ENCODE data around the gene CHST5.
"Not testable (repeated sequence)": the region's sequence is repeated elsewhere in the genome, so short reads cannot be mapped to it uniquely, and the experiment has no call there.

The CHST5 gene

DNA sequence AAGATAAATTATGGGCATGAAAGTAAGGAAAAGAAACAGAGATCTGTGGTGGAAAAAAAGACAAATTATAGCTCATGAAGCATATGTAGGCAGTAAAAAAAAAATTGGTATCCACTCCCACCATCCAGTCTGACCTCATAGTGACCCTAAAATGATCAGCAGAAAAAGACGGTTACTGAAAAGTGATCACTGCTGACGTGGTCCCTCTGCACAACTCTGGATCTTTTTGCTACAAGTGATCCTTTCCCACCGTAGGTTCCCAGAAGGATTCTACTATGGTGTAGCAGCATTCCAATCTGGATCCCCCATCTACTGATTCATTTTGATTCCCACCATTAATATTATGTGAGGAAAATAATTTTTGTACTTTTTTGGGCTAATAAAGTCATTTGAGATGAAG lies 29.8 kb downstream of the CHST5 start:
- Histone ChIP-seq H3K9ac (peak overlapping the region in 5 of 11 experiments; percentile 3 to 27 (median 21); a peak in 6 of 22 replicates), H3K27ac (peak overlapping the region in 10 of 11 experiments; percentile 51 to 76 (median 58); a peak in 21 of 22 replicates), H4K20me1 (no peaks in the 10 kb centered on the region), H3K9me3 (replicated peaks in 1 of 11) (peaks cover 0 to 73% (median 41%) of the 10 kb centered on the region in 11 experiments; a peak in 16 of 22 replicates), H3K4me3 (peak overlapping the region in 2 of 10 experiments; percentile 7 to 23; a peak in 3 of 20 replicates), H3K27me3 (no peaks in the 10 kb centered on the region), H3K4me2 (peak overlapping the region; percentile 38 to 77 (median 58)), H3K4me1 (peaks cover 30 to 68% (median 54%) of the 10 kb centered on the region in 10 experiments), H3K36me3 (peaks cover 0 to 16% (median 0%) of the 10 kb centered on the region in 11 experiments; a peak in 2 of 22 replicates)
- no peak for TF ChIP-seq Cebpa-rat (IDR thresholded peaks at IDR 0.05)

DNA sequence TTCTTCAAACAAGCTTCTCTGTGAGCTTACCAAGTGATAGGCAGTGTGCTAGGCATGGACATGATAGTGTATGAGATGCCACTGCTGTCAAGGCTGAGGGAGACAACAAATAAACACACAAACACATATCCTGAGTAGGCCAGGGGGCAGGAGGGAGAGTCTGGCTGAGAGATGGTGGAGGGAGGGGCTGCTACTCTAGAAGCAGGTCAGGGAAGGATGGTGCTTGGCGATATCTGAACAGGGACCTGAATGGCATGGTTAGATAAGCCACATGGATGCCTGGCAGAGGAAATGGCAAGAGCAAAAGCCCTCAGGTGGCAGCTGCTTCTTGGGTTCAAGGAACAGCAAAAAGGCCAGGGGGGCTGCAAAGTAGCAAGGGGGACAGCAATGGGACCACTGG lies 32.1 kb downstream of the CHST5 start:
- Histone ChIP-seq H3K36me3 (peaks cover 0 to 16% (median 0%) of the 10 kb centered on the region in 11 experiments; a peak in 2 of 22 replicates), H3K9me3 (replicated peaks in 1 of 11) (peaks cover 0 to 64% (median 43%) of the 10 kb centered on the region in 11 experiments; a peak in 16 of 22 replicates), H3K27me3 (no peaks in the 10 kb centered on the region), H3K4me2 (peak overlapping the region in 7 of 11 experiments; percentile 7 to 58 (median 51); a peak in 10 of 22 replicates), H3K9ac (no peak overlapping the region), H4K20me1 (no peaks in the 10 kb centered on the region), H3K27ac (no peak overlapping the region), H3K4me3 (peak overlapping the region in 2 of 10 experiments; percentile 14 to 20; a peak in 2 of 20 replicates), H3K4me1 (peaks cover 21 to 66% (median 52%) of the 10 kb centered on the region in 10 experiments)
- TF ChIP-seq Cebpa-rat (IDR thresholded peaks at IDR 0.05) = no peak

DNA sequence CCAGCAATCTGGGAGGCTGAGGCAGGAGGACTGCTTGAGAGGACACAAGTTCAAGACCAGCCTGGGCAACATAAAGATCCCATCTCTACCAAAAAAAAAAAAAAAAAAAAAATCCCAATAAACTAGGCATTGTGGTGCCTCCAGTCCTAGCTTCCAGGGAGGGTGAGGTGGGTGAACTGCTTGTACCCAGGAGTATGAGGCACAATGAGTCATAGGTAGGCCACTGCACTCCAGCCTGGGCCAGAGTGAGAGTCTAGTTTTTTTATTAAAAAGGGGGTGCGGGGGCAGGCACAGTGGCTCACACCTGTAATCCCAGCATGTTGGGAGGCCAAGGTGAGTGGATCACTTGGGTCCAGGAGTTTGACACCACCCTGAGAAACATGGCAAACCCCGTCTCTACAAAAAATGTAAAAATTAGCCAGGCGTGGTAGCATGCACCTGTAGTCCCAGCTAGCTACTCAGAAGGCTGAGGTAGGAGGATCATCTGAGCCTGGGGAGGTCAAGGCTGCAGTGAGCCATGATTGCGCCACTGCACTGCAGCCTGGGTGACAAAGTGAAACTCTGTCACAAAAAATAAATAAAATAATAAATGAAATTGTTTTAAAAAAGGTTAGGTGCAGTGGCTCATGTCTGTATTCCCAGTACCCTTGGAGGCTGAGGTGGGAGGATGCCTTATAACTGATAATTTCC lies 32.8 kb downstream of the CHST5 start:
- no peaks in the 10 kb centered on the region for H4K20me1 ChIP-seq
- no peak overlapping the region for H3K4me3 ChIP-seq
- H3K9me3 ChIP-seq (replicated peaks in 1 of 11) = peaks cover 0 to 57% (median 35%) of the 10 kb centered on the region in 11 experiments; a peak in 16 of 22 replicates
- H3K27ac ChIP-seq = no peak overlapping the region
- peaks cover 0 to 16% (median 0%) of the 10 kb centered on the region in 11 experiments; a peak in 2 of 22 replicates for H3K36me3 ChIP-seq
- H3K9ac ChIP-seq = no peak overlapping the region
- no peak for TF ChIP-seq Cebpa-rat (IDR thresholded peaks at IDR 0.05)
- no peaks in the 10 kb centered on the region for H3K27me3 ChIP-seq
- peaks cover 21 to 73% (median 52%) of the 10 kb centered on the region in 10 experiments for H3K4me1 ChIP-seq
- peak overlapping the region in 6 of 11 experiments; percentile 7 to 58 (median 51); a peak in 12 of 22 replicates for H3K4me2 ChIP-seq

DNA sequence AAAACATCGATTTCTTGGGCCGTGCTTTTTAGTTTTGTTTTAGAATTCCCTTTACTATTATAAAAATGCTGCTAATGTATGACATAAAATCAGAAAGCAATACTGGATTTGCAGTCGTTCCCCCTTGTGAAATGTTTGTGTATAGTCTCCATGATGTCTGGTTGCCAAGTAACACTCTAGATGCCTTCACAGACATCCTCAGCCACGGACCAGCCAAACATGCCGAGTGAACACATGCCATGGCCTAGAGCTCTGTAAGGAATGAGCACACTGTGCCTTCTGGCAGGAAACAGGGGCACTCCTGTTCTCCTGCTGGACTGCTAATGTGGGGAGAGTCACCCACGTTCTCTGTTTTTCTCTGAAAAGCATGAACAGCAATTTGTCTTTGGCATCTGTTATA lies 34.1 kb downstream of the CHST5 start:
- Histone ChIP-seq H3K4me1 (peaks cover 15 to 72% (median 41%) of the 10 kb centered on the region in 10 experiments), H3K9me3 (replicated peaks in 1 of 11) (peaks cover 0 to 45% (median 23%) of the 10 kb centered on the region in 11 experiments; a peak in 12 of 22 replicates)
- H4K20me1 ChIP-seq, H3K36me3 ChIP-seq, H3K4me3 ChIP-seq, H3K27ac ChIP-seq, H3K9ac ChIP-seq, H3K4me2 ChIP-seq, H3K27me3 ChIP-seq: not testable (repeated sequence)

DNA sequence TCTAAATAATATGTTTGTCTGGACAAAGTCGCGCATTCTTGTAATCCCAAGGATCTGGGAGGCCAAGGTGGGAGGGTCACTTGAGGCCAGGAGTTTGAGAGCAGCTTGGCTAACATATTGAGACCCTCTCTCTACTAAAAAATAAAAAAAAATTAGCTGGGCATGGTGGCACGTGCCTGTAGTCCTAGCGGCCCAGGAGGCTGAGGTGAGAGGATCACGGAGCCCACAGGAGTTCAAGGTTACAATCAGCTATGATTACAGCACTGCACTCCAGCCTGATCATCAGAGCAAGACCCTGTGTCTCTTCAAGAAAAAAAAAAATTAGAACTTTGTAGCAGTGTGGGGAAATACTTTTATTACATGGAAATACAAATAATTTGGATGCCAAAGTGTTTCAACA lies 34.5 kb downstream of the CHST5 start:
- H3K9ac ChIP-seq = no peak overlapping the region
- no peak for TF ChIP-seq Cebpa-rat (IDR thresholded peaks at IDR 0.05)
- H3K36me3 ChIP-seq = 0 out of 22 replicates have a peak, but pooled peaks cover 0 to 5% (median 0%) of the 10 kb centered on the region in 11 experiments
- H3K27me3 ChIP-seq = no peaks in the 10 kb centered on the region
- H3K4me3 ChIP-seq = no peak overlapping the region
- H3K27ac ChIP-seq = no peak overlapping the region
- peaks cover 0 to 40% (median 19%) of the 10 kb centered on the region in 11 experiments; a peak in 11 of 22 replicates for H3K9me3 ChIP-seq (replicated peaks in 1 of 11)
- no peaks in the 10 kb centered on the region for H4K20me1 ChIP-seq
- peak overlapping the region in 2 of 11 experiments; percentile 8 to 10; a peak in 1 of 22 replicates for H3K4me2 ChIP-seq
- H3K4me1 ChIP-seq = peaks cover 12 to 72% (median 37%) of the 10 kb centered on the region in 10 experiments

DNA sequence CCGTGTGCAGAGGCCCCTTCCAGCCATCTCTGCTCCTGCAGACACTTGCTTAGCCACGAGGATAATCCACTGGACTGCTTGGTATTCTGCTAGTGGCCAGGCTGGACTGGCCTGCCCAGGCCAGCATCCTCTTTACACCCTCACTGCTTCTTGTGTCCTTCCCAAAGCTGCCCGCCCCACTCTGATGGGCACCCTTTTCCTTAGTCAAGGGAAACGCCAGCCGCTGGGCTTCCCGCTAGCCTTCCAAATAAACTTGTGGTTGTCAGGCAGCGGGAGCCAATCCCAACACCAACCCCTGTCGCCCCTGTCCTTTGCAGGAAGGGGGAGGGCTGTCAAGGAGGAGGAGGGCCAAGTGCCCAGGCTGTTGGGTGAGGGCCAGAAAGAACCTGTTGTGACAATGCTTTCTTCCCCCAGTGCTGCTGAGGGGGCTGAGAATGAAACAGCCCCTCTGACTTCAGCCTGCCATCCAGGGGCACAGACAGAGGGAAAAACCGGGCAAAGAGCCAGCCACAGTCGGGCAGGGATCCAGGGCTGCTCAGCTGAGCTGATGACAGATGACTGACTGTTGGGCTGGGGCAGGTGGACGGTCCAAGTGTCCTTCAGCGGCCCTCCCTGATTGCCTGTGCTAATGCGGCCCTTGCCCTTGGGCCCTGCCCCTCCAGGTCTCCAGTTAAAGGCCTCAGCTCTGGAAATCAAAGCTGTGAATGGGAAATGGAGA lies 37.1 kb downstream of the CHST5 start:
- not testable (repeated sequence) for H4K20me1 ChIP-seq, H3K9ac ChIP-seq, H3K27ac ChIP-seq, H3K4me3 ChIP-seq, H3K36me3 ChIP-seq
- H3K4me2 ChIP-seq = peak overlapping the region in 3 of 11 experiments; percentile 15 to 24 (median 18); a peak in 3 of 22 replicates
- peaks cover 0 to 27% (median 14%) of the 10 kb centered on the region in 11 experiments; a peak in 10 of 22 replicates for H3K9me3 ChIP-seq (replicated peaks in 1 of 11)
- H3K27me3 ChIP-seq = peaks cover 0 to 16% (median 0%) of the 10 kb centered on the region in 11 experiments; a peak in 4 of 22 replicates
- H3K4me1 ChIP-seq = peaks cover 11 to 68% (median 41%) of the 10 kb centered on the region in 10 experiments; a peak in 18 of 20 replicates

DNA sequence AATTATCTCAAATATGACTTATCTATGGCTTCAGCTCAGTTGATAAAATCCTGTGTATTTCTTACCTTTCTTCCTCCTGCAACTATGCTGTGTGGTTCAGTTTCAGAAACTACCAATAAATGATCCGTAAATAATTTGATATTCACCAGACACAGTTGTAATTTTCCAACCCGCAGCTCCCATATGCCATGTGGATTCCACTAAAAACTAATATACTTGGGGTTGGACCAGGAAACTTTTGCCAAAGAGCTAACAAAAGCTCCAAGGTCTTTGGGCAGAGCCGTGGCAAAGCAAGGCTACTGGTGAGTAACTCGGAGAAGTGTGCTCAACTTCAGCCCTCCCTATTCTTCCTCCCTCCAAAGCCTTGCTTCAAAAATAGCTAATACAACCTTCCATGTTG lies 38.4 kb downstream of the CHST5 start:
- no peak overlapping the region for H3K4me3 ChIP-seq
- no peak for TF ChIP-seq Cebpa-rat (IDR thresholded peaks at IDR 0.05)
- peaks cover 23 to 68% (median 43%) of the 10 kb centered on the region in 10 experiments for H3K4me1 ChIP-seq
- H3K4me2 ChIP-seq = no peak overlapping the region
- no peaks in the 10 kb centered on the region for H4K20me1 ChIP-seq
- H3K36me3 ChIP-seq = no peaks in the 10 kb centered on the region
- H3K9ac ChIP-seq = no peak overlapping the region
- no peak overlapping the region for H3K27ac ChIP-seq
- peaks cover 0 to 15% (median 10%) of the 10 kb centered on the region in 11 experiments; a peak in 8 of 22 replicates for H3K9me3 ChIP-seq (replicated peaks in 1 of 11)
- peaks cover 0 to 16% (median 0%) of the 10 kb centered on the region in 11 experiments; a peak in 4 of 22 replicates for H3K27me3 ChIP-seq

DNA sequence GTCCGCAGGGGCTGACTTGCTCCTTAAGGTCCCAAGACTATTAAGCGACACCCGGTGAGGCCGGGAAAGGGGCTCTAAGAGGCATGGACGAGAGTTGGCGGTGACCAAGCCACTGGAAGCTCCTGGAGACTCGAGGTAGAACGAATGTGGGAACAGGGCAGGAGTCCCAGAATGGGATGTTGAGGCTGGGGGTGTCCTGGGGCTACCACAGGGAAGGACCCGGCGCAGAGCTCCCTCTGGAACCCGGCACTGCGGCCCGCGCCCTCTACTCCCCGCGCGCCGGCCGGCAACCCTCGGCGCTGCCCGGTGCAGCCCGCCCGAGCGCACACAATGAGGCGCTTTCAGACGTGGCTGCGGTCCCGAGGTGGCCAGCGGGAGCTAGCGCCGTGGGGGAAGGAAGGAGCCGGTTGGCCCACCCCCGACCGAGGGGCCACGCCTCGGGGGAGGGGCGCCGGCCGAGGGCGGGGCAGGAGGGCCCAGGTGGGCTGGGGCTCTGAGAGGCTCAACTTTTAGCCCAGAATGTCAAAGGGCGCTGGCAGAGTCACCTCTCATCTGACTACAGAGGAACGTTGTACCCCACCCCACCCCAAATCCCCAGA lies 40.7 kb downstream of the CHST5 start, which contains the start of gene CHST6:
TSS of gene CHST6 (minus strand) at position 366 of the 599 bp plus-strand sequence. CDS start 15,613 bp downstream, outside the sequence.
- no peaks in the 10 kb centered on the region for H3K36me3 ChIP-seq
- peak within 1 kb of the TSS; percentile 67 to 88 (median 77) for H3K9ac ChIP-seq
- H4K20me1 ChIP-seq = peaks cover 0 to 13% (median 0%) of the 10 kb centered on the region in 11 experiments; a peak in 3 of 22 replicates
- H3K9me3 ChIP-seq (replicated peaks in 1 of 11) = peaks cover 0 to 3% (median 0%) of the 10 kb centered on the region in 11 experiments; a peak in 4 of 22 replicates
- peak within 1 kb of the TSS; percentile 84 to 100 (median 96) for H3K4me2 ChIP-seq
- peaks cover 35 to 76% (median 62%) of the 10 kb centered on the region in 10 experiments for H3K4me1 ChIP-seq
- TF ChIP-seq Cebpa-rat (IDR thresholded peaks at IDR 0.05) = no peak
- H3K27ac ChIP-seq = peak within 1 kb of the TSS in 9 of 11 experiments; percentile 56 to 78 (median 70); a peak in 18 of 22 replicates
- H3K4me3 ChIP-seq = peak within 1 kb of the TSS; percentile 55 to 91 (median 74)
- peaks cover 0 to 16% (median 0%) of the 10 kb centered on the region in 11 experiments; a peak in 4 of 22 replicates for H3K27me3 ChIP-seq

Data from BLaER1 treated with 17β-estradiol and CSF1 and Interleukin-3, amounts not matched to agents 10 nM and 100 nM (cell line).